Measurements from ENCODE around the gene PPBP. TPM values are rescaled to one million over a fixed set of nuclear protein-coding genes. Genes with fewer than 3 reads are reported as not detected.

The PPBP gene
- total RNA-seq, 1 experiment from 2014 or later: not detected

- ChIA-PET CTCF (no interaction called here), POLR2A (no interaction called here)
Measured at GRCh38 chr4:74023709-74024108, 35.7 kb upstream of the PPBP start.

GRCh38 chr4:74021601-74022000 is 33.6 kb upstream of the PPBP start:
- H3K9me3 Mint-ChIP-seq: peaks cover 13% of the 10 kb centered on the region; the same call in 1 of the 2 replicates
- no peak overlapping the region for H3K27ac Mint-ChIP-seq
- peaks cover 10% of the 10 kb centered on the region for H3K4me1 Mint-ChIP-seq
- ATAC-seq: no peak
- H3K4me3 Mint-ChIP-seq: no peak overlapping the region
- ChIA-PET CTCF (no interaction called here), POLR2A (no interaction called here)
- no peaks in the 10 kb centered on the region for H3K27me3 Mint-ChIP-seq (ENCODE audit: low read depth)
- DNase-seq (ENCODE audit: low spot score): no peak
- no peaks in the 10 kb centered on the region for H3K36me3 Mint-ChIP-seq
- TF ChIP-seq NFYB (CRISPR knock-in tag; conservative IDR thresholded peaks at IDR 0.05; ENCODE audit: low read depth): no peak
- no peak for TF ChIP-seq HMGA2 (CRISPR knock-in tag; IDR thresholded peaks at IDR 0.05)
- TF ChIP-seq, protein P1, sequence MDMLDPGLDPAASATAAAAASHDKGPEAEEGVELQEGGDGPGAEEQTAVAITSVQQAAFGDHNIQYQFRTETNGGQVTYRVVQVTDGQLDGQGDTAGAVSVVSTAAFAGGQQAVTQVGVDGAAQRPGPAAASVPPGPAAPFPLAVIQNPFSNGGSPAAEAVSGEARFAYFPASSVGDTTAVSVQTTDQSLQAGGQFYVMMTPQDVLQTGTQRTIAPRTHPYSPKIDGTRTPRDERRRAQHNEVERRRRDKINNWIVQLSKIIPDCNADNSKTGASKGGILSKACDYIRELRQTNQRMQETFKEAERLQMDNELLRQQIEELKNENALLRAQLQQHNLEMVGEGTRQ (CRISPR knock-in tag; IDR thresholded peaks at IDR 0.05): no peak
- no peak for TF ChIP-seq AFF4 (CRISPR knock-in tag; IDR thresholded peaks at IDR 0.05; ENCODE audit: borderline replicate concordance)
- no peak for TF ChIP-seq NR2C2 (CRISPR knock-in tag; IDR thresholded peaks at IDR 0.05)
- TF ChIP-seq, protein P2, sequence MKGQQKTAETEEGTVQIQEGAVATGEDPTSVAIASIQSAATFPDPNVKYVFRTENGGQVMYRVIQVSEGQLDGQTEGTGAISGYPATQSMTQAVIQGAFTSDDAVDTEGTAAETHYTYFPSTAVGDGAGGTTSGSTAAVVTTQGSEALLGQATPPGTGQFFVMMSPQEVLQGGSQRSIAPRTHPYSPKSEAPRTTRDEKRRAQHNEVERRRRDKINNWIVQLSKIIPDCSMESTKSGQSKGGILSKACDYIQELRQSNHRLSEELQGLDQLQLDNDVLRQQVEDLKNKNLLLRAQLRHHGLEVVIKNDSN (CRISPR knock-in tag; IDR thresholded peaks at IDR 0.05): no peak
- no peak for TF ChIP-seq ETV6 (CRISPR knock-in tag; IDR thresholded peaks at IDR 0.05)
- TF ChIP-seq ZNF281 (CRISPR knock-in tag; IDR thresholded peaks at IDR 0.05): no peak
- TF ChIP-seq ERG (CRISPR knock-in tag; IDR thresholded peaks at IDR 0.05): no peak
- TF ChIP-seq NR3C1 (CRISPR knock-in tag; conservative IDR thresholded peaks at IDR 0.05; ENCODE audit: low read depth): no peak
- TF ChIP-seq, protein P3, sequence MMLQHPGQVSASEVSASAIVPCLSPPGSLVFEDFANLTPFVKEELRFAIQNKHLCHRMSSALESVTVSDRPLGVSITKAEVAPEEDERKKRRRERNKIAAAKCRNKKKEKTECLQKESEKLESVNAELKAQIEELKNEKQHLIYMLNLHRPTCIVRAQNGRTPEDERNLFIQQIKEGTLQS (CRISPR knock-in tag; conservative IDR thresholded peaks at IDR 0.05): no peak
- TF ChIP-seq, protein P4, sequence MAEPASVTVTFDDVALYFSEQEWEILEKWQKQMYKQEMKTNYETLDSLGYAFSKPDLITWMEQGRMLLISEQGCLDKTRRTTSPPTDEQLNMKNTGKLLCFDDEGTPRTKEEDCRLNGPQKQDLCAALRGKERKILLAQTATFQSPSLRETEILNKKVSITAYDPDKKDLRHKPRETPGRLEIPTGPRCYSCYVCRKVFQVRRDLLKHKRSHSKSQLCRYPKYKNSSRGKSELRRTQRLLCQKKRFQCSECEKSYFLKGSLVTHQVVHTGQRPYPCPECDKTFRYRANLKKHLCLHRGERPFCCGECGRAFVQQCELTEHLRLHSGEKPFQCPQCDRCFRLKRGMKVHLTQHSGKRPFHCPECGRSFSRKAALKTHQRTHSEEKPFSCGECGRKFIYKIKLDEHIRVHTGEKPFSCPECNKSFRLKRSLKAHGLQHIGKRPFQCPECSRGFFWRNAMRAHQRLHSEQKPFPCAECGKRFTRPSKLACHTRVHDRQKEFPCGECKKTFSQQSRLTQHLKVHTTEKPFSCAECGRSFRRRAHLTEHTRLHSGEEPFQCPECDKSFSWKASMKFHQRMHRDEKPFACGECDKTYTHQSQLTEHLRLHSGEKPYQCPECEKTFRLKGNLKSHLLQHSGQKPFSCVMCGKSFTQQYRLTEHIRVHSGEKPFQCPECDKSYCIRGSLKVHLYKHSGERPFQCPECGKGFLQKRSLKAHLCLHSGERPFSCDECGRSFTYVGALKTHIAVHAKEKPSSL (CRISPR knock-in tag; conservative IDR thresholded peaks at IDR 0.05): no peak

More at GRCh38 chr4:74023709-74024108, 35.7 kb upstream of the PPBP start:
- TF ChIP-seq ZNF396 (CRISPR knock-in tag; IDR thresholded peaks at IDR 0.05; ENCODE audit: borderline replicate concordance): no peak
- no peak for TF ChIP-seq FOXP1 (CRISPR knock-in tag; IDR thresholded peaks at IDR 0.05; ENCODE audit: borderline replicate concordance)
- no peak for TF ChIP-seq TCF7 (CRISPR knock-in tag; IDR thresholded peaks at IDR 0.05; ENCODE audit: low read depth)
- TF ChIP-seq ZNF416 (CRISPR knock-in tag; IDR thresholded peaks at IDR 0.05): no peak
- TF ChIP-seq HMGA2 (CRISPR knock-in tag; IDR thresholded peaks at IDR 0.05): no peak
- TF ChIP-seq JAZF1 (CRISPR knock-in tag; IDR thresholded peaks at IDR 0.05): no peak
- no peak for TF ChIP-seq ZNF138 (CRISPR knock-in tag; conservative IDR thresholded peaks at IDR 0.05)
- TF ChIP-seq ZMAT4 (CRISPR knock-in tag; IDR thresholded peaks at IDR 0.05): no peak
- no peak for TF ChIP-seq RELA (CRISPR knock-in tag; IDR thresholded peaks at IDR 0.05; ENCODE audit: borderline replicate concordance)
- no peak for TF ChIP-seq KAT7 (CRISPR knock-in tag; IDR thresholded peaks at IDR 0.05; ENCODE audit: borderline replicate concordance)
- no peak for TF ChIP-seq ETV6 (CRISPR knock-in tag; IDR thresholded peaks at IDR 0.05)
- TF ChIP-seq NR1H2 (CRISPR knock-in tag; IDR thresholded peaks at IDR 0.05): no peak
- TF ChIP-seq GTF2I (CRISPR knock-in tag; conservative IDR thresholded peaks at IDR 0.05): no peak
- no peak for TF ChIP-seq SOX15 (CRISPR knock-in tag; IDR thresholded peaks at IDR 0.05)
- TF ChIP-seq MYBL2 (CRISPR knock-in tag; IDR thresholded peaks at IDR 0.05): no peak
- TF ChIP-seq GRHL2 (CRISPR knock-in tag; IDR thresholded peaks at IDR 0.05; ENCODE audit: insufficient replicate concordance, severe bottlenecking): no peak
- TF ChIP-seq CREM (CRISPR knock-in tag; IDR thresholded peaks at IDR 0.05): no peak
- Mint-ChIP-seq H3K36me3 (no peaks in the 10 kb centered on the region), H3K4me1 (peaks cover 2% of the 10 kb centered on the region), H3K4me3 (no peak overlapping the region), H3K27ac (no peak overlapping the region), H3K27me3 (ENCODE audit: low read depth) (no peaks in the 10 kb centered on the region), H3K9me3 (peaks cover 13% of the 10 kb centered on the region; the same call in 1 of the 2 replicates)
- no peak for ATAC-seq
- no peak for DNase-seq (ENCODE audit: low spot score)
